ENCODE results near the gene TTC32.

DNA sequence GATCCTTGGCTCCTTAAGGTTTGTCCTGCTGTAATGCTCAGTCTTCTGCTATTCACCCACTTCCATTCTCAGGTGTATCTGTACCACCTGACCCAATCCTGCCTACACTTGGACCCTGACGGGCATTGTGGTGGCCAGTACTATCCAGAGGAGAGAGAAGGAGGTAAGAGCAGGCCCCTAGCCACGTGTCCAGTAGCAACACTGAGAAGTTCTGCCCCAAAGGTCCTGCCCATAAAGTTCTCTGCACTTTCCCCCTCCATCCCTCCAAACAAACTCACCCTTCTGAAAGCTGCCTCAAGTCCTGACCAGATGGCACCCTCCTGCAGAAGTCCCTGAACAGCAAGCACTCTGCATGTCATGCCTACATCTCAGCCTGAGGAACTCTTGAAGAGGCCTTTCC is 18.3 kb downstream of the TTC32 start:
- no peak for TF ChIP-seq ZNF274 (IDR thresholded peaks at IDR 0.05; ENCODE audit: low read depth, low read length)
- no peak for TF ChIP-seq YY1 (IDR thresholded peaks at IDR 0.05; ENCODE audit: insufficient read depth, insufficient read length)
- TF ChIP-seq SUZ12 (IDR thresholded peaks at IDR 0.05; ENCODE audit: extremely low read depth, insufficient read depth, insufficient read length) = no peak
